Astrocyte of the spinal cord (primary cell): ENCODE data around the gene GLCCI1.

ENCODE experiments used
- DNase-seq: peaks from one replicate; pipeline ENCODE4 v3.0.0; 2011; ENCODE audit warnings: low read depth, low spot score
- H3K4me3 ChIP-seq: 2 replicates; pipeline ENCODE4 v1.5.1; 2011; ENCODE audit warnings: low read depth, mild to moderate bottlenecking, low read length, moderate library complexity
- in situ Hi-C: cut with HindIII; loops from 2 replicates; pipeline ENCODE4 v1.10.0; 2017; ENCODE audit warnings: low sequenced_read_pairs
- TF ChIP-seq, protein P1 (sequence below): IDR thresholded peaks from 2 replicates; pipeline ENCODE4 v1.5.1; 2012; ENCODE audit warnings: low read depth, mild to moderate bottlenecking, low read length, inconsistent platforms

GLCCI1 gene

GRCh38 chr7:7966141-7966734, 2.4 kb upstream of the GLCCI1 start:
- H3K4me3 ChIP-seq = no peak overlapping the region
- in situ Hi-C loops = no loop called here
- TF ChIP-seq, protein P1, sequence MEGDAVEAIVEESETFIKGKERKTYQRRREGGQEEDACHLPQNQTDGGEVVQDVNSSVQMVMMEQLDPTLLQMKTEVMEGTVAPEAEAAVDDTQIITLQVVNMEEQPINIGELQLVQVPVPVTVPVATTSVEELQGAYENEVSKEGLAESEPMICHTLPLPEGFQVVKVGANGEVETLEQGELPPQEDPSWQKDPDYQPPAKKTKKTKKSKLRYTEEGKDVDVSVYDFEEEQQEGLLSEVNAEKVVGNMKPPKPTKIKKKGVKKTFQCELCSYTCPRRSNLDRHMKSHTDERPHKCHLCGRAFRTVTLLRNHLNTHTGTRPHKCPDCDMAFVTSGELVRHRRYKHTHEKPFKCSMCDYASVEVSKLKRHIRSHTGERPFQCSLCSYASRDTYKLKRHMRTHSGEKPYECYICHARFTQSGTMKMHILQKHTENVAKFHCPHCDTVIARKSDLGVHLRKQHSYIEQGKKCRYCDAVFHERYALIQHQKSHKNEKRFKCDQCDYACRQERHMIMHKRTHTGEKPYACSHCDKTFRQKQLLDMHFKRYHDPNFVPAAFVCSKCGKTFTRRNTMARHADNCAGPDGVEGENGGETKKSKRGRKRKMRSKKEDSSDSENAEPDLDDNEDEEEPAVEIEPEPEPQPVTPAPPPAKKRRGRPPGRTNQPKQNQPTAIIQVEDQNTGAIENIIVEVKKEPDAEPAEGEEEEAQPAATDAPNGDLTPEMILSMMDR = no peak
- no peak for DNase-seq

DNA sequence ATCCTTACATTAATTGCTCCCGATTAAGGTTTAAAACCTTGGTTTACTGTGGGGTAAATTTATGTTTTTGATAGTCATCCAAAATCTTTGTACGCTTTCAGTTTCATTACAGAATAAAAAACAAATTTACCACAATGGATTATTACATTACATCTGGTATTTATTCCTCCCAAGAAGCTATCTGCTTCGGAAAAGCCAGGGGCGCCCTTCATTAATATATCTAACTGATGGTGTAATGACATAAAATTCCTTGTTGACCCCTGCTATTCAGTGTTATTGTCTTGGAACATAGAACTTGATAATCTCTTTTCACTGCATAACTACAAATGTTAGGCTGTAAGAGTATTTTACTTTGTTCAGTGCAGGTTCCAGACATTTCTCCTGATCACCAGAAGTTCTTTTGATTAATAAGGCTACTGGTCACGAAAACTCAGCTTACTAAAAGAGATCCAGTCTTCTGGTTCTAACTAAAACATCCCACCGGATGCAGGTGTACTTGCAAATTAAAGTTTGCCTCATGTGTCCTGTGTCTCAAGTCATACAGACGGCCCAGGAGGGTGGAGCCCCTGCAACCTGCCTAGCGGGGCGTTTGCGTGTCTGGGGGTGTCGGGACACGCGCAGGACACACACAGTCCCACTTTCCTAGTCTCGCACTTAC, 581 bp upstream of the GLCCI1 start:
- TF ChIP-seq, protein P1 = no peak
- H3K4me3 ChIP-seq = peak overlapping the region; percentile 70
- in situ Hi-C loops = no loop called here
- no peak for DNase-seq

DNA sequence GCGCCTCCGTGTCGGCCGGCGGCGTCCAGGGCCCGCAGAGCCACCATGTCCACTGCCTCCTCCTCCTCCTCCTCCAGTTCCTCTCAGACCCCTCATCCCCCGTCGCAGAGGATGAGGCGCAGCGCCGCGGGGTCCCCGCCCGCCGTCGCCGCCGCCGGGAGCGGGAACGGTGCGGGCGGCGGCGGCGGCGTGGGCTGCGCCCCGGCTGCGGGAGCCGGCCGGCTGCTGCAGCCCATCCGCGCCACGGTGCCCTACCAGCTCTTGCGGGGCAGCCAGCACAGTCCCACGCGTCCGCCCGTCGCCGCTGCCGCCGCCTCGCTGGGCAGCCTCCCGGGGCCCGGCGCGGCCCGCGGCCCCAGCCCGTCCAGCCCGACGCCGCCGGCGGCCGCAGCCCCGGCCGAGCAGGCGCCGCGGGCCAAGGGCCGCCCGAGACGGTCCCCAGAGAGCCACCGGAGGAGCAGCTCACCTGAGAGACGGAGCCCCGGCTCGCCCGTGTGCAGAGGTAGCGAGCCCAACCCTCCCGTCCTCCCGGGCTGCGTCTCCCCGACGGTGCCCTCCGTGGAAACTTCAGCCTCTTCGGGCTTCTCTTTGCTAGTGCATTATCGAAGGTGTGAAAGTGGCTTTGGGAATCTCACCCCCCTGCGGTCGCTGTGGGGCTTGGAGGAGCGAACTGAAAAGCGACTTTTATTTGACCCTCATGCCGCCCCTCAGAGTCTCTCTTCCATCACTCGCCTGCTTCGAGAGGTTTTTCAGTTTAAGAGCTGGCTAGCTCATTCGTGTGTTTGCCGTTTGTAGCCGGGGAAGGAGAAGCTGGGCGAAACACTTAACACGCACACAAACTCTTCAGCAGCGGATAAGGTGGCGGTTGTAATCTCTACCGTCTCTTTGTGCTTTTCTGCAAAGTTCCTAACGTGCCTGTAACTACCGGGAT, 975 bp downstream of the GLCCI1 start:
- H3K4me3 ChIP-seq = peak overlapping the region; percentile 70
- TF ChIP-seq, protein P1 = peak; percentile 8
- in situ Hi-C loops = no loop called here
- peak; percentile 46 for DNase-seq

DNA sequence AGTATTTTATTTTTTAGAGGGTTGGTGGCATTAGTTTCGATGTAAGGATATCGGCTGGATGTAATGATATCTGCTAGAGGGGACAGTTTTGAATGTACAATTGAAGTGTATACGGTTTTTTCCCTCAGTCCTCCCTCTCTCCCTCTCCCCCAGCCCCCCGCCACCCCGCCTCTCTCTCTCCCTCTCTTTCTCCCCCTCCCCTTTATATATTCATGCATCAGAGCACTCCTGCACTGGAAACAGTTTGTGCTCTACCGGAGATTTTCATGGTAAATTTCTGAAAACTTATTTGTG, 1.6 kb downstream of the GLCCI1 start:
- H3K4me3 ChIP-seq = peak overlapping the region; percentile 70
- in situ Hi-C loops = no loop called here
- DNase-seq = no peak
- TF ChIP-seq, protein P1 = no peak

GRCh38 chr7:7970531-7971307, 2.1 kb downstream of the GLCCI1 start:
- H3K4me3 ChIP-seq = peak overlapping the region; percentile 70
- in situ Hi-C loops = no loop called here
- peak; percentile 32 for DNase-seq
- TF ChIP-seq, protein P1 = no peak

GRCh38 chr7:7971308-7972040, 2.9 kb downstream of the GLCCI1 start:
- no peak for DNase-seq
- TF ChIP-seq, protein P1 = no peak
- H3K4me3 ChIP-seq = peak overlapping the region; percentile 70
- in situ Hi-C loops = no loop called here
